Mononuclear cell (primary cell): ENCODE measurements around the gene AHDC1. TPM values are rescaled to one million over a fixed set of nuclear protein-coding genes. Genes with fewer than 3 reads are reported as not detected.

Experiments used
- H3K27me3 ChIP-seq: 2 replicates; pipeline ENCODE4 v1.6.0; 2011; ENCODE audit warnings: low read length, control low read depth; ENCODE audit not compliant: insufficient read depth
- H3K4me1 ChIP-seq: 2 replicates; pipeline ENCODE4 v1.5.1; 2011; ENCODE audit warnings: mild to moderate bottlenecking, low read length, control low read depth; ENCODE audit not compliant: insufficient read depth
- H3K4me3 ChIP-seq: 2 replicates; pipeline ENCODE4 v1.5.1; 2011; ENCODE audit warnings: mild to moderate bottlenecking, low read length, moderate library complexity
- H3K9me3 ChIP-seq: 2 replicates; pipeline ENCODE4 v1.5.1; 2011; ENCODE audit warnings: low read depth, mild to moderate bottlenecking, control low read depth, low read length
- total RNA-seq: library from RNA; depleted of rRNA; stranded (reverse); fragments of >200 nt; gene quantifications from one replicate; pipeline ENCODE4 v1.2.3, GENCODE V29; 2012

The AHDC1 gene
- total RNA-seq, 1 donor, result 3.3 TPM

DNA sequence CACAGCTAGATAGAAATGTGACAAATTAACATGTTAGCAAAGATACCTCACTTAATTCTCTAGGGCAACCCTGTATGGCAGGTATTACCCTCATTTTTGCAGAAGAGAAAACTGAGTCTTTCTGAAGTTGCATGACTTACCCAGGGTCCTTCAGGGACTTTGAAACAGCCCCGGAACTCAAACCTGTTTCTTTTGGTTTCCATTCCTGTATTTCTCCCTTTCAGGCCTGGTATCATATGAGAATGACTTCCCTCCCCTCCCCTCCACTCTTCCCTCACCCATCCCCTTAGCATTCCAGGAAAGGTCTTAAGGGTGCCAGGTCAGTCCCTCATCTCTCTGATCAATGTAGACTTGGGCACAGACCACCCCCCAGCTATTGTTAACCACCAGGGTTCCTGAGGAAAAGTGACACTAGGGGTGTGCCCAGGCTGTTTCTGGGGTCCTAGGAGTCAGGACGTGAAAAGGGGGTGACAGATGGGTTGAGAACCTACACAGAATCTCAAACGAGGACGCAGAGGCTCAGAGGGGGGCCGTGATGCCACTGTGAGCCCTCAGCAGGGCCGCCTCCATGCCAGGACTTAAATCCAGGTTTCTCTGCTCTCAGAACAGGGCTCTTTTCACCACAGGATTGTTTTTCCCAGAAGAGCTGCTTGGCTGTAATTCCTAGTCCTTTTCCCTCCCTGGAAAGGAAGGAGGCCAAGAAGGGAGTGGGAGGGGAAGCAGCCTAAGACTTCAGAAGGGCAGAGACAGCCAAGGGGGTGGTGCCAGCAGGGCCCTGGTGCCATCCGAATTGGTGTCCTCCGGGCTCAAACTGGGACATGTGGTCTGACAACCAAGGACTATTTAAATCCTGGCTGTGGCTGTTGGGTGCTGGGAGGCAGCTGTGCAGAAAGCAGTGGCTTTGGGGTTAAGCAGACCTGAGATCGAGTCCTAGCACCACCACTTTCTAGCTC lies 111.9 kb downstream of the AHDC1 start:
- no peak overlapping the region for H3K4me3 ChIP-seq
- H3K4me1 ChIP-seq, result peaks cover 47% of the 10 kb centered on the region

DNA sequence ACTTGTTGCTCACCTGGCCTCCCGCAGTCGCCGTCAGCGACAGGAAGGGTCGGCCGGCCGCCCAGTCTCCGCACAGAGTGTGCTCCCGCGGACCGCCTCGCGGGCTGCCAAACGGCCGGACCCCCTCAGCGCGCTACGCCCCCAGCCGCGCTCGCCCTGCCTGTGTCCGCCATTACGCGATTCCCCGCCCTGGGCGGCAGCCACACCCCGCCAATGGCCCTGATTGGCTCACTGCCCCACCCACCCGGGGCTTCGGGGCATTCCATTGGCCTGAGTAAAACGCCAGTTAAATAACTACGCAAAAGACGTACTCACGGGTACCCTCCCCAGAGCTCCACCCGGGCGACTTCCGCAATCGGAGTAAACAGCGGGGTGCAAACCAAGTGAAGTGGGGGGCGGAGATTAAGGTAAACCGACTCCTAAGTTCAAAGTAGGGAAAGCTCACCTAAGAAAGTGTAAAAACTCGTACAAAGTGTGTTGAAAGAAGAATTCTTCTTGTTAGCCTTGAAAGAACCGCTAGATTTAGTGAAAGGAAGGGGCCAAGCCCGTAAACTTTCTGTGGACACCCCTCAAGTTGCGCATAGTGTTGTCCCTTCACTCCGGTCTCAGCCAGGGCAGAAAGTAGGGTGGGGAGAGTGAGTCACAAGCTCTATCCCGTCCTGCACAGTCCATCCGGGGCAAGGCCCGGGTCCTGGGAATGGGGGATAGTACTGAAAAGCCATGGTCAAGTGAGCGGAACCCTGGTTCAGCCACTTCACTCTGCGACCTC lies 113.8 kb downstream of the AHDC1 start, which contains the start of gene WASF2:
Gene WASF2 (minus strand): TSS at position 195 of the 769 bp plus-strand sequence. CDS start 61,277 bp downstream, outside the sequence.
- Histone ChIP-seq H3K27me3 (no peaks in the 10 kb centered on the region), H3K4me1 (peaks cover 53% of the 10 kb centered on the region), H3K4me3 (peak within 1 kb of the TSS; percentile 97), H3K9me3 (no peaks in the 10 kb centered on the region)

More for the DNA sequence above, 111.9 kb downstream of the AHDC1 start:
- H3K9me3 ChIP-seq, result no peaks in the 10 kb centered on the region
- no peaks in the 10 kb centered on the region for H3K27me3 ChIP-seq

DNA sequence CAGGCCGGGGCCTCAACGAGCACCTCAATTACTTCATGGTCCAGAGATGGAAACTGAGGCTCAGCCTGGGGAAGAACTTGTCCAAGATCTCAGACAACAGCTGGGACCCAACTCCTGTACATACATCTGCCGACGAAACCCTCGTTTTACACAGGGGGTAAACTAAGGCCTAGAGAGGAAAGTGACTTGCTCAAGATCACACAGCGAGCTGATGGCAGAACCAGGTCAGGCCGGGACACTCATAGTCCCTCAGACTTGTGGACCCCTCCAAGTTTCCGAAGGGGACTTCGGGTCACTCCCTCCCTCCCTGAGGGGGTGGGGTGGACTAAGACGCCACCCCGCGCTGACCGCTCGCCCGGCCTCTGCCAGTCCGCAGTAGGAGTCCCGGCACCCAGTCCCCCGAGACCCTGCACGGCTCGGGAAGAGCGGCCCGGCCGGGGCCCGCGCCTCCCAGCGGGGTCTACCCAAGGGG lies 114.4 kb downstream of the AHDC1 start:
- Histone ChIP-seq H3K9me3 (no peaks in the 10 kb centered on the region), H3K27me3 (no peaks in the 10 kb centered on the region), H3K4me3 (peak overlapping the region; percentile 97), H3K4me1 (peaks cover 57% of the 10 kb centered on the region)

DNA sequence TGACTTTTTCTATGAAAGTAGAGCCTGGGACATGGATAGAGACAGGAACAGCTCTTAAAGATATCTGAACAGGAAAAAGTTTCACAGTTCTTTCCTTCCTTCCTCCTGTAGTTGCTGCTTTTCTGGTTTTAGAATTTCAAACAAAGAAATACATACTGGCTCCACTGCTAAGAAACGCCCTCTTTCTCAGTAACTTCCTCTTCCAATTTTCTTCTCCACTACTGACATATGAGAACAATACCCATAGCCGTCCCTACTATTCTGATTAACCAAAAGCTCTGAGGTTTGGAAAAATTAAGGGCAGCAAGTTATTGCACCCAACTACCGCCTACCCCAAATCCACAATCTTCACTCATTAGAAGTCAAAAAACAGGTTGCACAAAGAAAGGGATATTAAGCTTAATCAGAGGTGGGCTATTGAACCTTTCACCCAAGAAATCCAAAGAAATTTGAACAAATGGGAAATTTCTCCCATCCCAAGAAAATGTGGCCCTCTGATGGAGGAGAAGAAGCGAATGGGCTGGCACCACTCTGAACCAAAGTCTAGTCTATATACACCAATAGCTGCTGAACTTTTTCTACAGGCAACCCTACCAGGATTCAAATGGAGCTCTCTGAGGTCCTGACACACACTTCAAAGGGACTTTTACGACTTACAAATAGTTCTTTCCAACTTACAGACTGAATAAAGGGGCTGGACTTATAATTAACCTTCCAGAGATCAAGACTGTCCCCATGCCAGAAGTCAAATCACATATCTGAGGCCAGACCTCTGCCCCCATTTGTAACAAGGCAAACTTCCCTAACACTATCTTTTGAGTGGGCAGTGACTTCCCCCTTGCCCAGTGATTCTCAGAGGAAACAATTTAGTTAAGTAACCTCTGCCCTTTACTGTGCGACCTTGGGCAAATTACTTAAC lies 115.7 kb downstream of the AHDC1 start:
- Histone ChIP-seq H3K4me1 (peaks cover 63% of the 10 kb centered on the region), H3K27me3 (no peaks in the 10 kb centered on the region), H3K4me3 (peak overlapping the region; percentile 97), H3K9me3 (no peaks in the 10 kb centered on the region)

DNA sequence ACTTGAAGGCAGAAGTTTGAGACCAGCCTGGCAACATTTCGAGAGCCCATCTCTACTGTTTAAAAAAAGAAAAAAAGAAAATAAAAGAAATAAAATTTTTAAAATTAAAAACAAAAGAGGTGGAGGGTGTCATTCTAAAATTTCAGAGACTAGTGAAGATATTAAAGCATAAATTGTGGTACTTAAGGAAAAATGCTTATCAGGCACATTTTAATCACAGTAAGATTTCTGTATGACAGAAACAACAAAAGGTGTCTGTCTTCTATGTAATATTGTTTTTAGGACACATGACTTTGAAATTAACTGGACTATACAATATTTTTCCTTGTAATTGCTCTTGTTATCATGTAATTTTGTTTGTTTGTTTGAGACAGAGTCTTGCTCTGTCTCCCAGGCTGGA lies 118.6 kb downstream of the AHDC1 start:
- Histone ChIP-seq H3K4me1 (peaks cover 46% of the 10 kb centered on the region), H3K4me3 (no peak overlapping the region), H3K9me3 (no peaks in the 10 kb centered on the region), H3K27me3 (no peaks in the 10 kb centered on the region)

Other genes starting within 250 kb of the AHDC1 start
- 2.0 TPM for gene MAP3K6, start 237.2 kb downstream of the AHDC1 start, total RNA-seq
- gene FCN3, start 229.3 kb downstream of the AHDC1 start, total RNA-seq, result not detected
- gene CD164L2, start 220.8 kb downstream of the AHDC1 start, total RNA-seq, result not detected
- gene GPR3, start 211.5 kb downstream of the AHDC1 start, total RNA-seq, result 0.10 TPM
- 29.4 TPM for gene WASF2, start 114.0 kb downstream of the AHDC1 start, total RNA-seq
- gene FGR, start 31.0 kb upstream of the AHDC1 start, total RNA-seq, result 123 TPM
- 85.6 TPM for gene IFI6, start 68.0 kb upstream of the AHDC1 start, total RNA-seq
- gene FAM76A, start 121.8 kb upstream of the AHDC1 start, total RNA-seq, result 18.7 TPM
- 45.4 TPM for gene STX12, start 169.1 kb upstream of the AHDC1 start, total RNA-seq
- 31.4 TPM for gene PPP1R8, start 226.6 kb upstream of the AHDC1 start, total RNA-seq